ENCODE results near the gene HAUS7.

HAUS7 gene

DNA sequence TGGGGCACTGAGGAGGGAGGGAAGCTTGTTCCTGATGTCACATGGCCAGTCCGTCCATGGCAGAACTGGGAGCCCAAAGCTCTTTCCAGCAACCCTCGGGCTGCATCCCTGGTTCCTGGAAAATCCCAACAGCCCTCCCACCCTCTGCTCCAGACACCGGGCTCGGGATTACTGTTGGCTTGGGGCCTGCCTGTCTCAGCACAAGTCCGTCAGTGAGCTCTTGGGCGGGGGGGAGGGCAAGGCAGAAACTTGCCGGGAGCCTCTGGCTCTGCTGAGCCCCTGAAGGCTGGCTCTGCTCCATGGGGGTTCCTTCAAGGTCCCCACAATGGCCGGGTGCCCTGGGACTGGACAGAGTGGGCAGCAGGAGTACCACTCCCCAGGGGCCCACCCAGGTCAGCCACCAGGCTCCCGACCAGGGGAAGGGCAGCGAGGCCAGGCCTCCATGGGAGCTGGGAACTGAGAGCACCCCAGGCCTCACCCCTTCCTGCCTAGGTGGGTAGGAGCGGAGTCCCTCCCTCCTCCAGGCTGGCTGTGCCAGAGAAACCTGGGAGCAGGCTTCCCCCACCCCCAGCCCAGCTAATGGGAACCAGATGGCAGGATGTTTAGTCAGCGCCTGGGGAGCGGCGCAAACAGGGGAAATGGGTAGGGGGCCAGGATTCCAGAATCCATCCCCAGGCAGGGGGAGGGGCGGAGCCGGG lies 6.4 kb upstream of the HAUS7 start:
- DNase-seq (ENCODE audit: low spot score): no peak

DNA sequence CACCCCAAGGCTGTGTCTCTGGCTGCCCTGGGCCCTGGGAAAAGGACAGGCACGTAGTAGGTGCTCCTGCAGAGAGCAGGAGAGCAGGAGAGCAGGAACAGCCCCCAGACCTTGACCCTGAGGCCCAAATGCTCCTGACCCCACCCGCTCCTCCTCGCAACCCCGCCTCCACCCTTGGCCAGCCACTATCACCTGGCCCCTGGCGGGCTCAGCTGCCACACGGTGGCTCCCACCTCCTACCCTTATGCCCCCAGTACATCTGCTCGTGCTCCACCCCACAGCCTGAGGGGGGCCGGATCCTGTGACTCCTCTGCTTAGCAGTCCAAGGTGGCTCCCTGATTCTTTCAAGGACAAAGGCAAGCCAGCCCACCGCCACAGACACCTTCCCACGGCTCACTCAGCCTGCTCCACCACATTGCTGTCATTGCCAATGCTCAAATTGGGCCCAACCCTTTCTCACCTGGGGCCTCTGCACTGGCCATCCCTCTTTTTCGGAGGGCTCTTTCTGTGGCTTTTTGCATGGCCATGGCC lies 5.4 kb upstream of the HAUS7 start:
- no peak for DNase-seq (ENCODE audit: low spot score)

DNA sequence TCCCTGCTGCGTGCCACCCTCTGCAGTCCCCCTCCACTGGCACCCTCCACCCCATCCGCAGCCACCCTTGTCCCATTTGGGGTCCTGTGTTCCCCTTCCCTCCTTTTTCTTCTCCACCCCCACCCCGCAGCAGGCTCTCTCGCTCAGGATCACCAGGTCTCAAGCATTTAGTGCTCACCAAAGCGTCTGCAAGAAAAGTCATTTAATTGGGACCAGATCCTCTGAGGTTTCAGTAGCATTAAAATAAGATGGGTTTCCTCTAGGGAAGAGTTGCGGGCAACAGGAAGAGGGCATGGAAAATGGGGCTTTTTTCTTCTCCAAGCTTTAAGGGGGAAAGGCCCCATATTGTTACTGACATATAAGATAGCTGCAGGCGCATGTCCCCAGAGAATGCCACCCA lies 4.9 kb upstream of the HAUS7 start:
- DNase-seq (ENCODE audit: low spot score): no peak

DNA sequence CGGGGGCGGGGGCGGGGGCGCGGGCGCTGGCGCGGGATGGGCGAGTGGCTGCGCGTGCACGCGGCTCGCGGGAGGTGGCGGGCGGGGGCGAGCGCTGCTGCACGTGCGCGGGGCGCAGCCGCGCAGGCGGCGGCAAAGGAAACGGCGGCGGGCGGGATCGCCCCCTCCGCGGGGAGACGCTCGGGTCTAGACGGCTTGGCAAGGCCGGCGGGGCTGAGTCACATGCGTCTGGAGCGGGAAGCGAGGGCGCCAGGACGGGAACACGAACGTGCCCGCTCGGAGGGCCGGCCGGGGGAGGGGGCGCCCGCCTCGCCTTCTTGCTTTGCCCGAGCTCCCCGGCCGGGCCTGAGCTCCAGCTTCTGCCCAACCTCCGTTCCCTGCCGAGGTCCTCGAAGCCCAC lies 4.3 kb upstream of the HAUS7 start:
- no peak for DNase-seq (ENCODE audit: low spot score)

DNA sequence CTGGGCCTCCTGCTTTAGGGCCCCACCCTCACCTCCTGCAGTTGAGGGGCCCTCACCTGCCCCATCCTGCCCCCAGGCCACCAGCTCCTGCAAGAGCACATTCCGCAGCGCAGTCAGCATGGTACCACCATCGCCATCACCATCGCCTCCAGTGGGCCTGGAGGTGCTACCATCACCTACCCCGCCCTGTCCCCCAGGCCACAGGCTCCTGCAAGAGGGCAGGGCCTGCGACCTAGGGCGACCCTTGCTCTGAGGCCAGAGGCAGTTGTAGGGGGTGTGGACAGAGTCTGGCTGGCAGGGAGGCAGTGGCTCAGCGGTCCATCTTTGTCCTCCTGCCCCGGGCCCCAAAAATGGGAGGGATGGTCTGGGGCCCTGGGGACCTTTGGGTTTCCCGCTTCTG lies 3.9 kb upstream of the HAUS7 start:
- no peak for DNase-seq (ENCODE audit: low spot score)

DNA sequence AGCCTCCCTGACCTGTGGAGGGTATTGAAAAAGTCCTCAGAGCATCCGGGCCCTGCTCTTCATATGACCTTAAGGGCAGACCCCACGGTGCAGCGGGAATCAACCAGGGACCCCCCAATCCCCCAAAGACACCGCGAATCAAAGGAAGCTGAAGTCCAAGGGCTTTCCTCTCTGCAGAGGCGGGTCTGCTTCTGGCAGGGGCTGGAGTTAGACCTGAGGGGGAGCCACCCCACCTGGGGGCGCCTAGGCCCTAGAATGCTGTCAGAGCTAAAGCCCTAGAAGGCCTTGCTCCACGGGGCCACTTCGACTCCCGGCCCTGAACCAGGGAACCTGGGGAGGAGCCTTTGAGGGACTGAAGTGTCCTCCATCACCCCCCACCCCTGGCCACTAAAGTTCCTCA lies 2.8 kb upstream of the HAUS7 start:
- no peak for DNase-seq (ENCODE audit: low spot score)

DNA sequence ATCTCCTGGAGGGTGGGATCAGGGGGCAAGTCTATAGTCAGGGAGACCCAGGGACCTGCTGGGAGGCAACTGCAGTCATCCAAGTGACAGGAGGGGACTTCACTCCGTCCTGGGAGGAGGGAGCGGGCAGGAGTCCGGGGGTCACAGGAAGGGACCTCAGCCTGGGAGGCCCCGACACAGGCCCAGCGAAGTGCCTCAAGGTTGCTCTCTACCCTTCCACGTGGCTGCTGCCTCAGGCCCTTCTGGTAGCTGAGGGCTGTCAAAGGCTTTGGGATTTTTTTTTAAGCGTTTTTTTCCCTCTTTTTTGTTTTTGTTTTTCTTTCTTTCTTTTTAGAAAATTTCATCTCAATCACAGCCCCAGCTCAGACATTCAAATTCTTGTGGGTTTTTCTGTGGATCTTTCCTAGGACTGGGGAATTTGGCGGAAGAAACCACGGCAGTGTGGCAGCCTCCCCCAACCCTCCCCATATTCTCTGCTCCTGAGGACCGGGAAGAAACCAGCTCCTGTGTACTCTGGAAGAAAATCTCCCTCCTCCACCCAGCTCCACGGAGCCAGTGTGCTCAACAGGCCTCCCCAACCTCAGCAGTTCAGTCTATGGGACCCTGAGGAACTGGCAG lies 1.4 kb upstream of the HAUS7 start:
- no peak for DNase-seq (ENCODE audit: low spot score)

DNA sequence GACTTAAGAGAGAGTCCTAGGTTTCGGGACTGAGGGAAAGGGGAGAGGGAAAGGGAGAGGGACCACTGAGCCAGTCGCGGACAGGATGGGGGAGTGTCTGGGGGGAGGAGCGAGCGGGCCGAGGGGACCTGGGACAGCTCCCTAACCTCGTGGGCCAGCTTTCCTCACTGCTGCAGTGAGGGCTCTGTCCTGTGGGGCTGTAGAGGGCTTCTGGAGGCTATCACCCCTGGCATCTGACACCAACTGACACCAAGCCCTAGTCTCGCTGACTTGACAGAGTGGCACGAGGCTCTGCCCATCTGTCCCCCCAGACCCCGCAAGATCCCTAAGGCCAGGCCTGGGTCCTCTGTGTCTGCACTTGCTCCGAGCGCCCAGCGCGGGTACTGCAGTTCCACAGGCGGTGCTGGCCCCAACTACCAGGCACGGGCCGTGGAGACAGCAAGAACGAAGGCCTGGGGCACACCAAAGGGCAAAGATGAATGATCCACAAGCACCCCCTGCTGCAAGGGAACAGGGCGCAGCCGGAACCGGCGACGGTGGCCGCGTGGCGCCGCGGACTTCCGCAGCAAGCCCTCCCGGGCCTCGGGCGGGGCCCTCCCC lies 465 bp downstream of the HAUS7 start:
- DNase-seq (ENCODE audit: low spot score): no peak

DNA sequence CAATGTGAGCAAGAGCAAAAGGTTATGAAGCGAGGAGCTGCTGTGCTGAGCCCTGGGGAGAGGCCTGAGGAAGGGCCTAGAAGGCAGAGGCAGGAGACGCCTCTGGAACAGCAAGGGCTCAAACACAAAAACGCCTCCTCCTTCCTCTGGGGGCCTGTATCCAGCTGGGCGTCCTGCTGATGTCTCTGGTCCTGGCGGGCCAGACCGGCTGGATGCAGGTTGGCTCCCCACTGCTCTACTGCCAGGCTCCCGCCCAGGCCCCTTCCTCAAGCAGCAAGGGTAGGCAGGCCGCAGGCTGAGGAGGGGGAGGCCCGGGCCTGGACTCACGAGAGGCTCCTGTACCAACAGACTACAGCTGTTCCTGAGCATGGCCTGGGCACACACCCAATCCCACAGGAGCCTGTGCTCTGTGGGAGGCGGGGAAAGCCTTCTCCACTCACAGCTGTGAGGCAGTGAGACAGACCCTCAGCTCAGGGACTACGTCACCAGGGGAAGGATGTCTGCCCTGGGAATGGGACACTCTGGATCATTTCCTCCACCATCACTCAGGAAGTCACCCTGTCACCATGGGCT lies 2.3 kb downstream of the HAUS7 start:
- no peak for DNase-seq (ENCODE audit: low spot score)

DNA sequence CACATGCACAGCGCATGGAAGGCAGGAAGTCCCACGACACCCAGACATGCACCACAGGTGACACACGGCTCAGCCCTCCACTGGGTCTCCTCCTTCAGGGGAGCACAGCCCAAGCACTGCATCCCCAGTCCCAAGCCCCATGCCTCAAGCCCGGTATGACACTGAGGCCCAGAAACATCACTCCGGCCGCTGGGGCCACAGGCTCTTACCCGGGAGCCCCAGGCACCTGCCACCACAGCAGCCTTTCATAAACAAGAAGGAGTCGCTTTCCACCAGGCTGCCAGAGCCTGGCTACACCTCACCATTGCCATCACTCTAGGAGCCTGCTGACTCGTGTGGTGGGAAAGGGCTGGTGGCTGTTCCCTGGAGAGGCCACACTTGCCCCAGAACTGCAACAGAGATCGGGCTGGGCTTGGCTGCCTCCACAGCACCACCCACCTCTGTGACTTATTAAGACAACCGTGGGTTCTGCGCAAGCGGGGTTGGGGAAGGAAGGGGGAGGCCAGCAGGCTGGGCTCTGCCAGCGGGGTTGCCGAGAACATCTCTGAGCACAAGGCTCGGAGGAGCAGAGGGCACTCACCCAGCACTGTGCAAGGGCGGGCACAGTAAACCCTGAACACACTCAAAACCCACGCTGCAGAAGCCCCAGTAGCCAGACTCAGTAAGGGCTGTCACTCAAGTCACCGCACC lies 4.5 kb downstream of the HAUS7 start:
- no peak for DNase-seq (ENCODE audit: low spot score)

DNA sequence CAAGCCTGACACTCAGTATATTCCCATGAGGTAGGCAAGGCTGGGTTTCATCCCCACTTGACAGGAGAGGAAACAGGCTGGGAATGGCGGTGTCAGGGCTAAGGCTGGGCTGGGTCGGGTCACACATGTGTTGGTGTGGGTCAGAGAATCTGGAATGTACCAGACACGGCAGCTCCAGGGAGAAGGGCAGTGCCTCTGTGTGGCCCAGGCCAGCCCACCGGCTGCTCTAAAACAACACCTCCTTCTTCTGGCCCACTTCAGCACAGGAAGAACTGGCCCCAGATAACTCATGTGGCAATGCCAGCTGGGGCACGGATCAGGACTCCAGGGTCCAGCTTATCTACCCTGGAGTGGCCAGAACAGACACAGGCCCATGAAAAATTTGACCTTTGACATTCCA lies 6.3 kb downstream of the HAUS7 start:
- DNase-seq (ENCODE audit: low spot score): no peak

DNA sequence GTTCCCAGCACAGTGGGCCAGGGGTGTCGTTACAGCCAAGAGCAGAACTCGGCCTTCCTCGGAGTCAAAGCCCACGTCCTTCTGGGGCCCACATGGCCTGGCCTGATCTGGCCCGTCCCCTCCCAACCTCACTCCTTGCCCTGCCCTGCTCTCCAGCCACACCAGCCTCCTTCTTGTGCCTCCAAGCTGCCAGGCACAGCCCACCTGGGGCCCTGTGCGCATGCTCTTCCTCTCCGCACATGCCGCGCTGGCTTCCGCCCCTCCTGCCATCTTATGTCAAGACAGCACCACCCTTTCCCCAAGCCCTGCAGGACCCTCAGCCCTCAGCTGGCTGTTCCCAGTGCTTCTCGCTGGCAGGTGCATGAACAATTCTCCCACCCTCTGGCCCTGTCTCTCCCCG lies 6.8 kb downstream of the HAUS7 start:
- no peak for DNase-seq (ENCODE audit: low spot score)

DNA sequence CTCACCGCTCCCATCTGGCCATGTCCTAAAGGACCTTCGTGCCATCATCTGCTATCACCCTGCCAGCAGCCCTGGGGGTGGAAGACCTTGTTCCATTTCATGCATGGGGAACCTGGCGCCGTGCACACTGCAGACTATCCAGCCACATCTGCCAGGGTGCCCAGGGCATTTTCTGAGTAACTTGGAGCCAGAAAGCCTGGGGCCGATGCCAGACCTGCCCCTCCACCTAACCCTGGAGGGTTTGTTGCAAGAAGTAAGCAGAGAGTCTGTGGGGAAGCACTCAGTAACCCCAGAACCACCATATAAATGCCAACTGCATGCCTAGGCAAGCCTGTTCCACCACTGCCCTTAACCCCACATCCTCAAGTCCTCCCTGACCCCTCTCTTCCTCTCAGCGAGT lies 7.3 kb downstream of the HAUS7 start:
- no peak for DNase-seq (ENCODE audit: low spot score)

DNA sequence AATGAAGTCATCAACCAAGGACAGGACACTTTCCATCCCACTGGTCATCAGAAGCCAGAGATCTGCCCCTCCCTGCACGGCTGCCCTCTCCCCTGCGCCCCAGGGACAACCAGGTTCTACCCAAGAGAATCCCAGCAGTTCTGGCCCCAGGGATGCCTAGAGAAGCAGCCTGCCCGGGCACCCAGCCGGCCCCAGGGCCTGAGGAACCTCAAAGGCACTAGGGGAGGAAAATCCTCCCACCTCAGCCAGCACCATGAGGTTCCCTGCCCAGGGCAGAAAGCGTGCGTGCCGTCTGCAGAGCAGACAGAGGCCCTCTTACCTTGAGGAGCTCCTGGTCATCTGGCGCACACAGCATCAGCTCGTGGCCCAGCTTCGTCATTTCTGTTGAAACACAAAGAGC lies 8.1 kb downstream of the HAUS7 start:
- DNase-seq (ENCODE audit: low spot score): no peak

DNA sequence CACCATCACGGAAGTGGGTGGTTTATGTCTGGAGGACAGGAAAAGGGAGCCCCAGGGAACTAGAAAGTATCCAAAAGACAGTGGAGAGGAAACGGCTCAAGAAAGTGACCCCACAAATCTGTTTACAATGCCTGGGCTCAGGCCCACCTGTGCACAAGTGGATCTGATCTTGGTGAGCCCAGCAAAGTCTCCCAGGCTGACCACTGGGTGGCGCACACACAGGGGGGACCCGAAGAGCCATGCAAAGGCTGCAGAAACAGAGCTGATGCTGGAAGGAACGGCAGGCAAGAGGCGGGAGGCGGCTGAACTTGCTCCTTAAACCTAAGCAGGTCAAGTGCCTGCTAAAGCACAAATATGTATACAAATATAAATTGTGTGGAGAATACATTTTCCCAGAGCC lies 9.6 kb downstream of the HAUS7 start:
- DNase-seq (ENCODE audit: low spot score): no peak

DNA sequence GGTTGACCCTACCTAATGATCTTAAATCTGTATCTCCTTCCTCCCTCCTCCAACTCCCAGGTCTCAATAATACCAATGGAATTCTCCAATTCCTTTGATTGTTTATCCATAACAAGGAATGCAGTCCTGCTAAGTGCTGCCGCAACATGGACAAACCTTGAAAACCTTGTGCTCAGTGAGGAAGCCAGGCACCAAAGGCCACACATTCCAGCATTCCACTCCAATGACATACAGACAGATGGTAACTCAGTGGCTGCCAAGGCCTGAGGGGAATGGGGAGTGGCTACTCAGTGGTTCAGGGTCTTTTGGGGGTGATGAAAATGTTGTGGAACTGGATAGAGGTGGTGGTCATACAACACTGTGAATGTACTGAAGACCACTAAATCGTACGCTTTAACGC lies 10.4 kb downstream of the HAUS7 start:
- DNase-seq (ENCODE audit: low spot score): no peak

DNA sequence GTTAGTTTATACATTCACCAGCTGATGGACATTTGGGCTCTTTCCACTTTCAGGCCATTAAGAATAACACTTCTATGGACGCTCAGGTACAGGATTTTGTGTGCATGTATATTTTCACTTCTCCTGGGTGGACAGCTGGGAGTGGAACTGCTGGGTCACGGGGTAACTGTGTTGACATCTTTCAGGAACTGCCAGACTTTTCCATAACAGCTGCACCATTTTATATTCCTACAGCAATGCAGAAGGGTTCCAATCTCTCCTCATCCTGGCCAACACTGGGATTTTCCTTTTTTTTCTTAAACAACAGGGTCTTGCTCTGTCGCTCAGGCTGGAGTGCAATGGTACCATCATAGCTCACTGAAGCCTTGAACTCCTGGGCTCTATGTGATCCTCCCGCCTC lies 11.9 kb downstream of the HAUS7 start:
- no peak for DNase-seq (ENCODE audit: low spot score)

DNA sequence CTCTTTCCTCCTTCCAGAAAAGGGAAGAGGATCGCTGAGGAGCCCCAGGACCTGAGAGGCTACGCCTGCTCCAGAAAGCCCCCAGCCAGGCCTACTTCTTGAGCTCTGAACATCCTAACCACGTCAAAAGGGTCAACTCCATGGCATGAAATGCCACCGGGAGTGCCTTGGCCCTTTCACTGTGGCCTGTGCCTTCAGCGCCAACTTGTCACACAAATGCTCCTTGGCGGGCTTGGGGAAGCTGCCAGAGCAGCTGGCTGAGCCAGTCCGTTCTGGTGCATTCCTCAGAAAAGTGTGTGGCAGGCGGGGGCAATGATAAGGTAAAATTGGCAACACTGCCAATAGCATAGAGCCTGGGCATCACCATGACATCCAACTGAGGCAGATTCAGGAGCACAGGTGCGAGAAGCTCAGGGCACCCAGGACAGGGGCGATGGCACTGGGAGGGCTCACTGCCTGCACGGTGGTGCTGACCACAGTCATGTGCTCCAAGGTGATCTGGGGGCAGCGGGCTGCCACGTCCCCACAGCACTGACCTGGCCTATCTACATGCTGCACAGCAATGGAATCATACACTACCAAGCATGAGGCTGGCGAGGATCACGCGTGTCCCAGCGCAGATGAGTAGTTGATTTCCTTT lies 12.4 kb downstream of the HAUS7 start:
- no peak for DNase-seq (ENCODE audit: low spot score)

DNA sequence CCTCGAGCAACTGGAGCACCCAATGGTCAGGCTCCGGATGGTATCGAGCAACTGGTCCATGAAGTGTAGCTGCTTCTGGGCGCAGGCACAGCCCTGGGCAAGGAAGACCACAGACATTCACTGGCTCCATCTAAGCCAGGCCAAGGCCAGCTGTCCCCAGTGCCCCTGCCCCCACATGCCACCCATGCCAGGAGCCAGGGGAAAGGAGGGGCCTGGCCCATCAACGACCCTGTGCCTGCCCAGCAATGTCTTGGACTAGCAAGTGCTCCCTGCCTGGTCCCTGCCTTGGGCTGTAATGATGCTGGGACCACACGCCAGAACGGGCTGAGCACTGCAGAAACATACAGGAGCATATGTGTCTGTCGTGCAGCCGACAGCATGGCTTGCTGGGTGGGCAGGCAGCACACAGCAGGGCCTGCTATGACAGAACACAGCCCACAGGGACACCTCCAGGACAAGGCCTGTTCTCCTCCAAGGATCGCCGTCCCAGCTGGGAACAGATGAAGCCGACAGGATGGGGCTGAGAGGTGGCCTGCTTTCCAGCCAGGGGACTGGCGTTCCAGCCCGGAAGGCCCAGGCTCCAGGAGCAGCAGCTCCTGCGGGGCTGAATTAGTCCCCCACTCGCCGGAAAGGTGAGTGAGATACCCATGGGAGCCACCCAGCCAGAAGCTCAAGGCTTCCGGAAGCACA lies 13.1 kb downstream of the HAUS7 start:
- DNase-seq (ENCODE audit: low spot score): no peak

DNA sequence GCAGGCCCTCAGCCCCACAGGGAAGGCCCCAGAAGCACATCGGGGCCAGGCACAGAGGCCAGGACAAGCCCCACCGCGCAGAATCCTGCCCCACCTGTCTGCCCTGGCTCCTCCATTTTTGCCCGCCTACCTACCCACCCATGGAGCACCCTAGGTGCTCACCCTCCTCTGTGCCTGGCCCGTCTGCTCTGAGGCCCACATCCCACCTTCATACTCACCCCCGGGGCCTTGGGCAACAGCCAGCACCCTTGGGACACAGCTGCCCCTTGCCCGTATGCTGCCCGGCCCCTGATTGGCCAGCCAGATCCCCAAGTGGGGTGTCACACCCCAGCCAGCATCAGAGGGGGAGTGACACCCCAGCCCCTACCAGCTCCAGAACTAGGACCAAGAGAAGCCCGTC lies 13.7 kb downstream of the HAUS7 start:
- DNase-seq (ENCODE audit: low spot score): no peak

DNA sequence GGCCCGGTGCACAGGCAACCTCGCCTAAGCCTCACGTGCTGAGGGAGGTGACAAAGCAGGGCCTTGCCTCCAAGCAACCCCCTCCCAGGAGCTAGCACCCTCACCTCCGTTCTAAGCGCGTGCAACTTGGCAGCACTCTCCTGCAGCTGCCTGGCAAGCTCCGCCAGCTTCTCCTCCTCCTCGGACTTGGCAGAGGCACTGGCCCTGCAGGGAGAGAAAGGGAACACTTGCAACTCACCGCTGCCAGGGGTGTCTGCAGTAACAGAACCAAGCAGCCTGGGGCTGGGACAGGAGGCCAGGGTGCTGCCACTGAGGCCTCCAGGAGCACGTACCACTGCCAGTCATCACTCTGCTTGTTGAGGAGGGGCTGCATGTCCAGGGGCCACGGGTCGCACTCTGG lies 14.2 kb downstream of the HAUS7 start:
- DNase-seq (ENCODE audit: low spot score): no peak

DNA sequence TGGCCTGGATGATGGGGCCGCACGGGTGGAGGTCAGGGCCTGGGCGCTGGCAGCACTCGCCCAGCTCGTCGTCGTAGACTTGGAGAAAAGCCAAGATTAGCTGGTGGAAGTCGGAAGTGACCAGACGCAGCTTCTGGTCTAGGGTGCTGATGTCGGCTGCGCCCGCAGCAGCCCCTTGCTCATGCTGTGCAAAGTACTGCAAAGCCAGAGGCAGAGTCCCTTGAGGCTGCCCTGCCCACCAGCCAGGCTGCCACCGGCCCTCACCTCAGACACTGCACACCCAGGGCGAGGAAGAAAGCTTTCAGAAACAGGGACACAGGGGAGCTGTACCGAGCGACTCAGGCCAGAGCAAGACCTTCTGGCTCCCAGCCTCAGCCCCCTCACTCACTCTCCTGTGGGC lies 14.8 kb downstream of the HAUS7 start:
- no peak for DNase-seq (ENCODE audit: low spot score)
